ENCODE data around the gene ELMO2.

Gene ELMO2

GRCh38 chr20:46365487-46366220 is 40.8 kb downstream of the ELMO2 start:
- no peak for TF ChIP-seq CTCF (IDR thresholded peaks at IDR 0.05; ENCODE audit: low read length, missing control alignments)
- DNase-seq (ENCODE audit: low read depth) = no peak
- H3K4me3 ChIP-seq (replicated peaks; ENCODE audit: low read depth, low read length) = no peak overlapping the region

GRCh38 chr20:46364670-46365486 is 41.5 kb downstream of the ELMO2 start:
- no peak for DNase-seq (ENCODE audit: low read depth)
- H3K4me3 ChIP-seq (replicated peaks; ENCODE audit: low read depth, low read length) = peak overlapping the region; percentile 97
- TF ChIP-seq CTCF (IDR thresholded peaks at IDR 0.05; ENCODE audit: low read length, missing control alignments) = no peak

- no peak for TF ChIP-seq CTCF (IDR thresholded peaks at IDR 0.05; ENCODE audit: low read length, missing control alignments)
- peak; percentile 91 for DNase-seq (ENCODE audit: low read depth)
- H3K4me3 ChIP-seq (replicated peaks; ENCODE audit: low read depth, low read length) = peak overlapping the region; percentile 97
Measured at GRCh38 chr20:46363874-46364669, 42.3 kb downstream of the ELMO2 start.

GRCh38 chr20:46362921-46363867 is 43.2 kb downstream of the ELMO2 start:
- DNase-seq (ENCODE audit: low read depth) = no peak
- H3K4me3 ChIP-seq (replicated peaks; ENCODE audit: low read depth, low read length) = peak overlapping the region; percentile 97
- TF ChIP-seq CTCF (IDR thresholded peaks at IDR 0.05; ENCODE audit: low read length, missing control alignments) = no peak

GRCh38 chr20:46361811-46362210 is 44.6 kb downstream of the ELMO2 start:
- H3K4me3 ChIP-seq (replicated peaks; ENCODE audit: low read depth, low read length) = no peak overlapping the region
- no peak for DNase-seq (ENCODE audit: low read depth)
- TF ChIP-seq CTCF (IDR thresholded peaks at IDR 0.05; ENCODE audit: low read length, missing control alignments) = no peak

GRCh38 chr20:46361381-46361780 is 45.0 kb downstream of the ELMO2 start:
- TF ChIP-seq CTCF (IDR thresholded peaks at IDR 0.05; ENCODE audit: low read length, missing control alignments) = no peak
- H3K4me3 ChIP-seq (replicated peaks; ENCODE audit: low read depth, low read length) = no peak overlapping the region
- no peak for DNase-seq (ENCODE audit: low read depth)
